Breast epithelium (tissue), 4 donors: Measurements from ENCODE around the gene SYT14. TPM values are rescaled to one million over a fixed set of nuclear protein-coding genes. Genes with fewer than 3 reads are reported as not detected.

ENCODE experiments used
- DNase-seq, 2 donors: peaks; one replicate each; pipeline ENCODE4 v3.0.0-alpha.2; 2019; ENCODE audit warnings: low spot score in 2 of 2
- H3K27ac ChIP-seq, 2 donors: fragments of 200-600 bp; sonication (generic) in 1 of 2; one replicate each; pipeline ENCODE4 v1.5.1; 2016 to 2019; ENCODE audit warnings: mild to moderate bottlenecking in 1 of 2
- H3K27me3 ChIP-seq, 2 donors: fragments of 200-600 bp; sonication (generic) in 1 of 2; one replicate each; pipeline versions ENCODE4 v1.5.1 to v1.6.0; 2017 to 2019; ENCODE audit warnings: control low read depth in 1 of 2, mild to moderate bottlenecking in 1 of 2
- H3K36me3 ChIP-seq: fragments of 200-600 bp; one replicate; pipeline ENCODE4 v1.5.1; 2019
- H3K4me1 ChIP-seq, 2 donors: fragments of 200-600 bp; sonication (generic); one replicate each; pipeline ENCODE4 v1.5.1; 2016 to 2019; ENCODE audit warnings: control low read depth in 1 of 2
- H3K4me3 ChIP-seq, 3 donors: fragments of 200-600 bp; sonication (generic); 1 replicate in 2 of 3; 2 replicates in 1 of 3; pipeline ENCODE4 v1.5.1; 2016 to 2019; ENCODE audit warnings: mild to moderate bottlenecking in 3 of 3, moderate library complexity in 2 of 3
- H3K9me3 ChIP-seq, 2 donors: fragments of 200-600 bp; sonication (generic) in 1 of 2; one replicate each; pipeline ENCODE4 v1.5.1; 2016 to 2019; ENCODE audit warnings: control low read depth in 1 of 2
- CTCF ChIP-seq, 3 donors: fragments of 450-650 bp; IDR thresholded peaks; one replicate each; pipeline ENCODE4 v1.5.1; 2016 to 2017; ENCODE audit warnings: antibody characterized with exemption in 3 of 3, mild to moderate bottlenecking in 3 of 3, moderate library complexity in 3 of 3
- POLR2A ChIP-seq: fragments of 450-650 bp; IDR thresholded peaks from one replicate; pipeline ENCODE4 v1.6.1; 2016; ENCODE audit warnings: antibody characterized with exemption, mild to moderate bottlenecking, moderate library complexity
- POLR2AphosphoS5 ChIP-seq, 3 donors: sonication (generic); formaldehyde crosslinking; IDR thresholded peaks; one replicate each; pipeline ENCODE4 v1.6.1; 2017; ENCODE audit warnings: antibody characterized with exemption in 3 of 3
- intact Hi-C: fragments of 100-400 bp; cut with DNase I; formaldehyde crosslinking; loops from one replicate; pipeline ENCODE4 v1.15.1; 2023; ENCODE audit warnings: low total_unique reads
- total RNA-seq, 3 donors: library from RNA; depleted of rRNA; stranded (reverse); fragments of >200 nt; gene quantifications; one replicate each; pipeline ENCODE4 v1.1.0, GENCODE V29; 2016

The SYT14 gene
- total RNA-seq, 3 donors from 2014 or later, result 0.73 TPM; not detected in 2

- Histone ChIP-seq H3K9me3 (no peaks in the 10 kb centered on the region), H3K4me1 (no peaks in the 10 kb centered on the region), H3K27me3 (no peaks in the 10 kb centered on the region), H3K36me3 (no peaks in the 10 kb centered on the region), H3K27ac (no peak overlapping the region), H3K4me3 (no peak overlapping the region)
- intact Hi-C loops, result no loop called here
- no peak for DNase-seq
- TF ChIP-seq POLR2A (no peak), POLR2AphosphoS5 (IDR thresholded peaks at IDR 0.05) (no peak), CTCF (IDR thresholded peaks at IDR 0.05) (no peak)
Observed at GRCh38 chr1:210218047-210218446, 280.0 kb downstream of the SYT14 start.

Other genes starting within 250 kb of the SYT14 start
- 10 to 100 TPM in 1 of 3 donors, 1 to 10 TPM in 1, under 1 TPM in 1; 0.88 to 90.1 (median 7.5) TPM for gene HSD11B1, start 233.4 kb upstream of the SYT14 start, total RNA-seq
- gene TRAF3IP3, start 182.2 kb upstream of the SYT14 start, total RNA-seq, result 1 to 10 TPM; 3.6 to 4.6 (median 4.4) TPM
- gene C1orf74, start 153.7 kb upstream of the SYT14 start, total RNA-seq, result 1 to 10 TPM in 2 of 3 donors, under 1 TPM in 1; 0.64 to 3.1 (median 2.0) TPM
- gene IRF6, start 132.1 kb upstream of the SYT14 start, total RNA-seq, result 10 to 100 TPM in 2 of 3 donors, 1 to 10 TPM in 1; 1.9 to 81.8 (median 42.9) TPM
- 10 to 100 TPM in 2 of 3 donors, 1 to 10 TPM in 1; 6.4 to 15.5 (median 11.1) TPM for gene UTP25, start 110.2 kb upstream of the SYT14 start, total RNA-seq